ENCODE measurements around the gene CEP78. TPM values are rescaled to one million over a fixed set of nuclear protein-coding genes. Genes with fewer than 3 reads are reported as not detected.

Gene CEP78
- total RNA-seq, 4 donors from 2014 or later = 15.7 to 20.7 (median 18.4) TPM

DNA sequence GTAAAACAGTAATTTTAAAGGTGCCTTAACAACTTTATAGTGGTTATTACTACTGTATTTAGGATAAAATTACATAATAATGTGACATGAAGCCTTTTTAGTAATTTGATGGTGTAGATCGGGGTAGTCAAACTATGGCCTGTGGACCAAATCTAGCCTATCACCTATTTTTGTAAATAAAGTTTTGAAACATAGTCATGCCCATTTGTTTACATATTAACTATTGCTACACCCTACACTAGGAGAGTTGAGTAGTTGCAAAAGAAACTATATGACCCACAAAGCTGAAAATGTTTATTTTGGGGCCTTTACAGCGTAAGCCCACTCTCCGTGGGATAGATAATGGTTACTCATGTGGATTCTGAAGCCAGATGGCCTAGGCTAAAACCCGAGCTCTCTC, 6.2 kb downstream of the CEP78 start:
- TF ChIP-seq POLR2A (IDR thresholded peaks at IDR 0.05) = no peak
- TF ChIP-seq, protein P1, sequence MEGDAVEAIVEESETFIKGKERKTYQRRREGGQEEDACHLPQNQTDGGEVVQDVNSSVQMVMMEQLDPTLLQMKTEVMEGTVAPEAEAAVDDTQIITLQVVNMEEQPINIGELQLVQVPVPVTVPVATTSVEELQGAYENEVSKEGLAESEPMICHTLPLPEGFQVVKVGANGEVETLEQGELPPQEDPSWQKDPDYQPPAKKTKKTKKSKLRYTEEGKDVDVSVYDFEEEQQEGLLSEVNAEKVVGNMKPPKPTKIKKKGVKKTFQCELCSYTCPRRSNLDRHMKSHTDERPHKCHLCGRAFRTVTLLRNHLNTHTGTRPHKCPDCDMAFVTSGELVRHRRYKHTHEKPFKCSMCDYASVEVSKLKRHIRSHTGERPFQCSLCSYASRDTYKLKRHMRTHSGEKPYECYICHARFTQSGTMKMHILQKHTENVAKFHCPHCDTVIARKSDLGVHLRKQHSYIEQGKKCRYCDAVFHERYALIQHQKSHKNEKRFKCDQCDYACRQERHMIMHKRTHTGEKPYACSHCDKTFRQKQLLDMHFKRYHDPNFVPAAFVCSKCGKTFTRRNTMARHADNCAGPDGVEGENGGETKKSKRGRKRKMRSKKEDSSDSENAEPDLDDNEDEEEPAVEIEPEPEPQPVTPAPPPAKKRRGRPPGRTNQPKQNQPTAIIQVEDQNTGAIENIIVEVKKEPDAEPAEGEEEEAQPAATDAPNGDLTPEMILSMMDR (IDR thresholded peaks at IDR 0.05) = no peak

DNA sequence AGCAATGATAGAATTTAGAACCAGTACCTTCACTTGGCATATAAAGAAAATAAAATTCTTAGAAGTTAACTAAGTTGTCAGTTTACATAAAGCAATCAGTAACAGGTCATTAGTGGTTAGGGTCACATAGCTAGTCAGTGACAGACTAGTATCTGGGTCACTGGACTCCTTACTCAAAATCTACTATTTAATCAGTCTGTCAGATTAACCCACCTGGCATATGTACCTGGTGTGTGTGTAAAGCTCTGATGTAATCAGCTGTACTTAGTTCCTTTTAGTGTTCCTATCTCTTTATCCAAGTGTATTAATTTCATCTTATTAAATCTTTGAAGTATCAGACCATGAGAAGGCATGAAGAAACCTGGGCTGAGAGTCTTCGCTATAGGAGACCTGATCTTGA, 7.3 kb downstream of the CEP78 start:
- Histone ChIP-seq H3K4me1 (no peaks in the 10 kb centered on the region), H3K27ac (no peak overlapping the region), H3K4me3 (replicated peaks in 1 of 3) (no peak overlapping the region), H3K36me3 (peaks cover 0 to 5% of the 10 kb centered on the region in 2 donors), H3K27me3 (no peaks in the 10 kb centered on the region), H3K9me3 (no peaks in the 10 kb centered on the region)
- no peak for DNase-seq
- TF ChIP-seq, protein P1 (IDR thresholded peaks at IDR 0.05) = no peak
- no peak for TF ChIP-seq POLR2A (IDR thresholded peaks at IDR 0.05)
- intact Hi-C loops (cut with DNase I) = no loop called here
- 97 to 100% methylated on average over 1 of the region's 1 CpG for WGBS, 2 donors

More for the DNA sequence above, 6.2 kb downstream of the CEP78 start:
- intact Hi-C loops (cut with DNase I) = no loop called here
- DNase-seq = no peak
- Histone ChIP-seq H3K27ac (no peak overlapping the region), H3K4me3 (replicated peaks in 1 of 3) (no peak overlapping the region), H3K4me1 (no peaks in the 10 kb centered on the region), H3K9me3 (no peaks in the 10 kb centered on the region), H3K36me3 (peaks cover 0 to 5% of the 10 kb centered on the region in 2 donors), H3K27me3 (no peaks in the 10 kb centered on the region)
- WGBS, 2 donors = 79 to 84% methylated on average over 4 of the region's 4 CpGs

DNA sequence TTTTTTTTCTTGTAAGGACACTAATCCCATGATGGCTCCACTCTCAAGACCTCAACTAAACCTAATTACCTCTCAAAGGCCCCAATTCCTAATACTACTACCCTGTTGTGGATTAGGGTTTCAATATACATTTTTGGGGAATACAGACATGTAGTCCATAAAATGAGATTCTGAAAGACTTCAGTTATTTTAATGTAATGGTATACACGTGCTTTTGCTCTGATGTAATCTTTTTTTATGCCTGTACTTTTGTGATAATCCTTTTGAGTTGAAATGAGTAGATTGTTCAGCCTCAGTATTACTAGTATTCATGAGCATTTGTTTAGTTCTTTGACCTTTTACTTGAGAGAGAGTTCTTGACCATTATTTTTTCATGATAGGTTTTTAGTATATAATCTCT, 9.5 kb downstream of the CEP78 start:
- no peaks in the 10 kb centered on the region for H3K4me1 ChIP-seq
- H3K36me3 ChIP-seq = peaks cover 0 to 5% of the 10 kb centered on the region in 2 donors
- 93 to 100% methylated on average over 1 of the region's 1 CpG for WGBS, 2 donors
- intact Hi-C loops (cut with DNase I) = no loop called here
- DNase-seq = no peak
- no peaks in the 10 kb centered on the region for H3K9me3 ChIP-seq
- no peak overlapping the region for H3K4me3 ChIP-seq (replicated peaks in 1 of 3)
- no peak overlapping the region for H3K27ac ChIP-seq
- no peaks in the 10 kb centered on the region for H3K27me3 ChIP-seq
- TF ChIP-seq, protein P1 (IDR thresholded peaks at IDR 0.05) = no peak
- TF ChIP-seq POLR2A (IDR thresholded peaks at IDR 0.05) = no peak

DNA sequence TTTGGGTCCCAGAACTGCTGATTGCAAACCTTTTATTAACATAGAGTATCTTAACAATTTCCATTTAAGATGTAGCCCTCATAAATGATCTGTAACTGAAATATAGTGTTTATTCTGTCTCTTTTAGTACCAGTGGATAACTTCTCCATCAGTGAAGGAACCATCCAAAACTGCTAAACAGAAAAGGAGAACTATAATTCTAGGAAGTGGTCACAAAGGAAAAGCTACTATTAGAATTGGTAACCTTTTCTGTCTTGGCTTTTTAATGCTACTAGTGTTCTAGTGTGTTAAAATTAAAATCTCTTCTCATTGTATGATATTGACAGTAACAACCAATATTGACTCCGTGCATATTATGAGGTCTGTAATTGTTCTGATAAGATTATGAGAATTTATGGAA, 12.8 kb downstream of the CEP78 start:
- no peaks in the 10 kb centered on the region for H3K27me3 ChIP-seq
- no peak overlapping the region for H3K27ac ChIP-seq
- intact Hi-C loops (cut with DNase I) = no loop called here
- no peaks in the 10 kb centered on the region for H3K4me1 ChIP-seq
- H3K36me3 ChIP-seq = peaks cover 0 to 5% of the 10 kb centered on the region in 2 donors
- DNase-seq = no peak
- TF ChIP-seq POLR2A (IDR thresholded peaks at IDR 0.05) = no peak
- TF ChIP-seq, protein P1 (IDR thresholded peaks at IDR 0.05) = no peak
- 91 to 96% methylated on average over 1 of the region's 1 CpG for WGBS, 2 donors
- H3K9me3 ChIP-seq = no peaks in the 10 kb centered on the region
- H3K4me3 ChIP-seq (replicated peaks in 1 of 3) = no peak overlapping the region

DNA sequence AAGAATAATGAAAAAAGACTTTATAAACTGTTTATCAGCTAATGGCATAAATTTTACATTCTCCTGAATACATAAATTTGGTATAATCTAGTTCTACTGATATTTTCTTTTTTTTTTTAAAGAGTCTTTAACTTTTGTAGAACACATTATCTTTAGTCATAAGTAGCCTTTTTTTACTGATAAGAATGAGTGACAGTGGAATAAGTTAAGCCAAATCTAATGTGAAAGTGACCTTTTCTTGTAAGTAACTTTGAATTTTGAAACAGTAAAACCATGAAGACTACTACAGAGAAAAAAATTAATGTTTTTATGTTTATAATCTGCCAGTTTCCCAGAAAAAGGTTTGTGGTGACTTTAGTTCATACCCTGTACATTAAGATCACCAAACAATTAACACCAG, 13.7 kb downstream of the CEP78 start:
- Histone ChIP-seq H3K27ac (no peak overlapping the region), H3K36me3 (peaks cover 0 to under 1% of the 10 kb centered on the region in 2 donors), H3K4me1 (no peaks in the 10 kb centered on the region), H3K9me3 (no peaks in the 10 kb centered on the region), H3K4me3 (replicated peaks in 1 of 3) (no peak overlapping the region), H3K27me3 (no peaks in the 10 kb centered on the region)
- intact Hi-C loops (cut with DNase I) = no loop called here
- TF ChIP-seq, protein P1 (IDR thresholded peaks at IDR 0.05) = no peak
- no peak for TF ChIP-seq POLR2A (IDR thresholded peaks at IDR 0.05)
- no peak for DNase-seq
